HG03045 (cell line): ENCODE data around the gene NRIP3.

ENCODE experiments used
- ATAC-seq: cut with Tn5 transposase; IDR thresholded peaks from one replicate; pipeline ENCODE4 v1.9.1; 2021; ENCODE audit warnings: mild to moderate bottlenecking, moderate library complexity; ENCODE audit not compliant: unreplicated experiment

The NRIP3 gene

GRCh38 chr11:9003573-9004182 is at the start of gene NRIP3:
NRIP3 (minus strand) TSS chr11:9004001; CDS start chr11:9003935, 66 bp downstream.
- ATAC-seq = no peak

DNA sequence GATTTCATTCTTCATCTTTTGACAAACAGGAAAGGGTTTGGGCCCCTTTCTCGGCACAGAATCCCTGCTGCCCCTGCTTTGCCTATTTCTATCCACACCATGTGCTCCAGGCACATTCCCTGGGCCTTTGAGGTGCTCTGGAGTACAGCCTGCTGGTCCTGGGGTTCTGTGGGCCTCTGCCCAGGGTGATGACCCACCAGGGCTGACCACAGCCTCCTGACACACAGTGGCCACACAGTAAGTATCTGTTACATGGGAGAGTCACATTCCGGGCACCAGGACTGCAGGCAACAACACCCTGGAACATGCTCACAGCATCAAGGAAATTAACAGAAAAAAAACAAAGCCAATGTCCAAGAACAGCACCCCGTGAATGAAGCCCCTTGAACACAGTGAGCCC is 48.5 kb upstream of the NRIP3 start:
- ATAC-seq = no peak

DNA sequence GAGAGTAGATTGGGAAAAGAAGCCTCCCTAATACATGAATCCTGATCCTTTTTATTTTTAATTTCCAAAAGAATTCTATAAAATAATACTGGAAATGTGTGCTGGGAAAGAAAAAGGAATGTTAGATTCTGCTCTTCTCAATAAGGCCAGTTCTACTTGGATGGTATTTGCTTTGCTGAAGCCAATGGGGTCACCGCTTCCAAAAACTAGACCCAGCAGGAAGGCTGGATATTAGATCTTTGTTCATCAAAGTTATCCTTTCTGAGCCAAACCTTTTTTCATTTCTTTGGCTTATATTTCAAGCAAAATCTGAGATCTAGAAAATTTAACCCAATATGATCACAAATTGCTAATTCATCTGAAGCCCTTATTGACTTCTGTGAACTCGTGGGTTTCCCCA is 46.2 kb upstream of the NRIP3 start:
- ATAC-seq = no peak

GRCh38 chr11:9047964-9048523 is 44.2 kb upstream of the NRIP3 start:
- ATAC-seq = no peak

- ATAC-seq = no peak
Observed at GRCh38 chr11:9046481-9046880, 42.7 kb upstream of the NRIP3 start.

DNA sequence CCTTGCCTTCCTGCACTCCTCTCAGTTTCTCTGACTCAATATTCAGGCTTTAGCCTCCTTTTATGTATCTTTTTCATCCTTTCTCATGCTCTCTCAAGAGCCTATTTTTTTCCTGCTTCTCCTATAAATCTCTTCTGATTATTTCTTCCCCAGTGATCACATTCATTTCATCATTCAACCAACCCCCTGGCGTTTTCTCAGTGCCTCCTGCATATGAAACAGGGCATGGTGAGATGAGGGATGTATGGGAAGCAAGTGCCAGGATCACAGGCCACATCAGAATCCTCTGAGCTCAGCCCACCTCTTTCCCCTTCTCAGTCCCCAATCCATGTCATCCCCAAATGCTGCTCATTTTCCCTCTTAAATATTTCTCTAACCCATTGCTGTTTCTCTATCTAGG is 38.7 kb upstream of the NRIP3 start:
- no peak for ATAC-seq

- ATAC-seq = no peak
Observed at GRCh38 chr11:9041747-9042146, 37.9 kb upstream of the NRIP3 start.

DNA sequence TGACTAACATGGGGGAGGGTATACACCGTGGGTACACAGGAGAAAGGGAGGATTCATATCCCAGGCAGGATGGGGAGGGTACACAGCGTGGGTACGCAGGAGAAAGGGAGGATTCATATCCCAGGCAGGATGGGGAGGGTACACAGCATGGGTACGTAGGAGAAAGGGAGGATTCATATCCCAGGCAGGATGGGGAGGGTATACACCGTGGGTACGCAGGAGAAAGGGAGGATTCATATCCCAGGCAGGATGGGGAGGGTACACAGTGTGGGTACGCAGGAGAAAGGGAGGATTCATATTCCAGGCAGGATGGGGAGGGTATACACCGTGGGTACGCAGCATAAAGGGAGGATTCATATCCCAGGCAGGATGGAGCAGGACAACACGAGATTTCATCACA is 36.6 kb upstream of the NRIP3 start:
- ATAC-seq = no peak

GRCh38 chr11:9039863-9040262 is 36.1 kb upstream of the NRIP3 start:
- ATAC-seq = no peak

DNA sequence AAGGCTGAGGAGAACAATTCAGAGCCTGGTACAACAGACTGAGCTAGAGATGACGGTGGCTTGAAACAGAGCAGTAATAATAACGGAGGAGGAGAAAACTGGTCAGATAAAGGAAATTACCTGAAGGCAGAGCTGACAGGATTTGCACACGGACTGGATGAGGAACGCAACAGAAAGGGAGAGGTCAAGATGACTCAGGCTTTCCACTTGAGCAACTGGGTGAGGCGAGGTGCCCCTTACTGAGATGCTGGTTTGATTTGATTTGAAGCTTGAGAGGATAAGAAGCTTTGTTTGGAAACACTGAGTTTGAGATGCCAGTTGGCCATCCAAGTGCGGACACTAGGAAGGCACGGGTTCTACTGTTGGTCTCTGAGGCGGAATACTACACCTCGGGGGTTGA is 35.4 kb upstream of the NRIP3 start:
- ATAC-seq = no peak

GRCh38 chr11:9038541-9038940 is 34.7 kb upstream of the NRIP3 start:
- ATAC-seq = no peak

DNA sequence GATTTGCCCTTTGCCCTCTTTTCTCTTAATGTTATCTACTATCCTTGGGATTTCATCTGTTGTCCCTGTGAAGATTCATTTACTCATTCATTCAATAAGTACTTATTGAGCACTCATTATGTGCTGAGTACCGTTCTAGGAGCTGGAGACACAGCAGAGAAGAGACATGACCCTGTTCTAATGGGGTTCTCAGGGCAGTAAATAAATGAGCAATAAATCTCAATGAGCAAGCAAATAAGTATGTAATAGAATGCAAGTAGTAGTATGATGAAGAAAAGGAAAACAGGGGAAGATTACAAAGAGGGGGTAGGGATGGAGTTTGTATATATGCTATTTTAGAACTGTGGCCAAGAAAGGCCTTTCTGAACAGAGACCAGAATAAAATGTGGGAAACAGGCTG is 34.2 kb upstream of the NRIP3 start:
- no peak for ATAC-seq

DNA sequence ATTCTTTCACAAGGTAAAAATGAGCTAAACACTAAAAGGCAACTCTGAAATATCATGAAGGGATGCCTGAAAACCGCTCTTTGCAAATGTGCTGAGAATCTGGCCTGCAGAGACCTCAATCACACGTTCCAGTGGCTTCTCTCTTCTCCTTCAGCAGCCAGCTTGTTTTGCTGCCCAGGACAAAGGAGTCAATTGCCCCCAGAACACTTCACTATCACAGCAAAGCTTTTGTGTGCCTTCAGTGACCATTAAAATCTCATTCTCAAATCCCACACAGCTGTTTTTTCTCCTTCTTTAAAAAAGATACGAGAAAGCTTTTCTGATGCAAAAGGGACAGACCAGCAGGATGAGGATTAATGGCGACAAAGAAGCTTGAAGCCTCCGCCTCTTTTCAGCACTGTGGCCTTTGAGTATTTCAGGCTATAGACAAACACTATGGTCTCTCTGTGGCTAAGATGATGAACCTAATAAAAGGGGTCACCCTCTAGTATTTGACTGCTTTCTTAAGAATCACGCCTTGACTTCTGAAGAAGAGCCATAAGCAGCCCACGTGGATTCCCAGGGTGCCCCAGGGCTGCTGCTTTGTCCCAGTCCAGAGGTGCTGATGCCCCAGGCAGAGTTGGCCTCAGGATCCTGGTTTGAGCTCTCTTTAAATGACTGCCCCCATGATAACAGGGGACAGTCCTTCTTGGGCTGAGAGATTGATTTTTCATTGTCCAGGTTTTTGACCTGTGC is 33.4 kb upstream of the NRIP3 start:
- no peak for ATAC-seq

GRCh38 chr11:9030601-9031000 is 26.8 kb upstream of the NRIP3 start:
- no peak for ATAC-seq

DNA sequence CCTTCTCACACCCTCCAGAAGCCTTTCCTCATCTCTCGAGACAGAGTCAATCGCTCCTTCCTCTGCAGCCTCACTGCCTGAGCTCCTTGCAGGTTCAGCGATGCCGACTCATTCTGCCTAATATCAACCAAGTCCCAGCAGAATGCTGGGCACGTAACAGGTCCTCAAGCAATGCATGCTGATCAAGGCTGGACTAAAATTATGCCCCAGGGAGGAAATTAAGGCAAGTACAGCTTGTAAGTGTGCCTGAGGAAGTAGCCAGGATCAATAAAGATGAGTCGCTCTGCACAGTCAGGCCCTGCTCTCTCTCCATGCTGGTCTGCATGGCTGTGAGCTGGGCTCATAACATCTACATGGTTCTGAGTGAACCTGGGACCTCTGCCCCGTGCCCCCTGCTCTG is 25.6 kb upstream of the NRIP3 start:
- no peak for ATAC-seq

DNA sequence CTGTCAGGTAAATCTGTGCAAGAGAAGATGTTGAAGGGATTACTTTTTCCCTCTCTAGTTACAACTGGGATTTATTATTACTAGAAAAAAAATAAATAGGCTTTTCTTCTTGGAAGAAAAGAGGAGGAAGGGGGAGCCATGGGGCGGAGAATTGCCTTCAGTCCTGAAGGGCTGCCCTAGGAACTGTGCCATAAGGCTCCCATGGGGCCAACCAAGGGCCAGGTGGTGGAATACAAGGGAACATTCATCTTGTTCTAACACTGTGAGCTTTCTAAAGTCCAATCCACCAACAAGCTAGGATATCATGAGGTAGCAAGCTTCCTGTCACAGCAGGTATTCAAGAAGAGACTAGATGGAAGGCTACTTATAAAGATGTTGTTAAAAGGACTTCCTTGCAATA is 24.8 kb upstream of the NRIP3 start:
- ATAC-seq = no peak

DNA sequence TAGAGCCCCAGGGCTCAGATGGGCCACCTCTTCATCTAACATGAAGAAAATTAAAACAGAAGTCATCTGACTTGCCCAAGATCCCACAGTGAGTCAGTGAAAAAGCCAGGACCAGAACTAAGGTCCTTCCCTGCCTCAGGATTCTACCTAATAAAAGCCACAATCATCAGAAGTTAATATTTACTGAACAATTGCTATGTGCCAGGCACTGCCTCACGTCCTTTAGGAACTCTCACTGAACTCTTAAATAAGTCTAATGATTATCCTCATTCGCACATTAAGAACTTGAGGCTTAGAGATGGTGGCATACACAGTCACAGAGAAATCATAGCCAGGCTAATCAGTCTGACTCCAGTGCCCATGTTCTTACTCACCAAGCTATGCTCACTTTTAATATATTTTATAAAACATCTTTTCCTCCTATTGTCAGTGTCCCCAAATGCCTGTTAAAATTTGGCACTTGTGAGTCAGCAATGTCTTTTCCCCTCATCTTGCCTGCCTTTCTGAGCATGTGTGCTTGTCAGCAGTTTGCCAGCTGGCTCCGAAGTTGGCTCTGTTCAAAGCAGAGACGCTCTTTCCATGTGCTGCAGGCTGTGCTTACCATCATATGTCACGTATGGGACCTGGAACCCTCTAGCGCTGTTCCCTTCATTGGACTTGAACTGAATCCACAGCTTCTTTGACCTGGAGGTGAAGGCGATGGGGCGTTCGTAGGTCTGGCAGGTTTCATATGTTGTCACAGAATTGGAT is 21.5 kb upstream of the NRIP3 start:
- ATAC-seq = no peak

- ATAC-seq = no peak
Observed at GRCh38 chr11:9022961-9023680, 19.3 kb upstream of the NRIP3 start.

DNA sequence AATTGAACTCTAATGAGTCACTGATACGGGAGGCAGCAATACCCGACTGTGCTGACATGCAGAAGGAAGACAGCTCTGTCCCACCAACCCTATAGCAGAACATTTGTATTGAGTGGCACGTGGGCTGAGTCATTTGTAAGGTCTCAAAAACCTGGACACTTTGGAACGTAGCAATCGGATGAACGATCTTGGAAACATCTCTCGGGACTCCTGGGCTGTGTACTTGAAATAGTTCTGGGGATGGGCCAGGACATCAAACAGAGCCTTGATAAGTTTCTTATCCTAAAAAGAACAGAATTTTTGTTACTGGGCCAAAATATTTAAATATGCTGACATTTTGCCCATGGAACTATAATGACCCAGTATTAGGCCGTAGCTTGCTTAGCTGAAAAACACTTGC is 17.1 kb upstream of the NRIP3 start:
- no peak for ATAC-seq

- no peak for ATAC-seq
Observed at GRCh38 chr11:9019861-9020260, 16.1 kb upstream of the NRIP3 start.

GRCh38 chr11:9017773-9018172 is 14.0 kb upstream of the NRIP3 start:
- no peak for ATAC-seq
